Stomach (tissue), 4 donors: Measurements from ENCODE around the gene HIVEP1.

Source experiments
- CTCF ChIP-seq, 7 experiments: fragments of 450-650 bp in 4 of 7; fragments of 200-600 bp in 3 of 7; sonication (generic) in 3 of 7; IDR thresholded peaks; one replicate each; pipeline ENCODE4 v1.5.1; 2016 to 2019; ENCODE audit warnings: antibody characterized with exemption in 7 of 7, control low read depth in 2 of 7, mild to moderate bottlenecking in 1 of 7
- EP300 ChIP-seq: sonication (generic); formaldehyde crosslinking; IDR thresholded peaks from one replicate; pipeline ENCODE4 v1.6.1; 2017; ENCODE audit warnings: antibody characterized with exemption
- POLR2A ChIP-seq, 4 donors: fragments of 450-650 bp; IDR thresholded peaks; one replicate each; pipeline ENCODE4 v1.6.1; 2016; ENCODE audit warnings: antibody characterized with exemption in 4 of 4, control low read depth in 2 of 4, mild to moderate bottlenecking in 1 of 4, moderate library complexity in 1 of 4
- POLR2AphosphoS5 ChIP-seq, 3 donors: sonication (generic); formaldehyde crosslinking; IDR thresholded peaks; one replicate each; pipeline ENCODE4 v1.6.1; 2016; ENCODE audit warnings: antibody characterized with exemption in 3 of 3

- no peak for TF ChIP-seq CTCF (IDR thresholded peaks at IDR 0.05)
- TF ChIP-seq POLR2A (IDR thresholded peaks at IDR 0.05): no peak
- TF ChIP-seq EP300: no peak
- no peak for TF ChIP-seq POLR2AphosphoS5 (IDR thresholded peaks at IDR 0.05)
Measured at GRCh38 chr6:12047792-12048432, 35.8 kb downstream of the HIVEP1 start.
